IMR-90 (cell line): ENCODE results near the gene BCAT1. TPM values are rescaled to one million over a fixed set of nuclear protein-coding genes. Genes with fewer than 3 reads are reported as not detected.

Source experiments
- ATAC-seq: fragments of 200-7000 bp; cut with Tn5 transposase; 2 replicates; pipeline ENCODE4 v1.9.1; 2020; ENCODE audit warnings: low read depth, mild to moderate bottlenecking, moderate library complexity
- BruUV-seq: library from RNA; stranded (reverse); fragments of 400-500 nt; replicated peaks from 2 replicates; lab custom pipeline; 2021; lab: Mats Ljungman, UMichigan
- CTCF ChIA-PET: fragments of 300-600 bp; formaldehyde crosslinking; extraction: SDS; loops from one replicate; lab custom pipeline; 2021; ENCODE audit warnings: antibody characterized with exemption; lab: Yijun Ruan, JAX
- POLR2A ChIA-PET: fragments of 300-600 bp; sonication (Branson Sonifier 250); formaldehyde crosslinking; loops from one replicate; lab custom pipeline; 2022; ENCODE audit warnings: antibody characterized with exemption; ENCODE audit not compliant: unreplicated experiment; lab: Charles Lee
- DNase-seq: peaks from one replicate; pipeline ENCODE4 v3.0.0; 2013
- H2AFZ ChIP-seq: replicated peaks from 2 replicates; pipeline ENCODE3; 2013; ENCODE audit warnings: low read length, mild to moderate bottlenecking; ENCODE audit not compliant: poor library complexity
- H2AK5ac ChIP-seq: 2 replicates; pipeline ENCODE4 v1.6.1; 2013; ENCODE audit warnings: low read depth, low read length, inconsistent platforms
- H2AK9ac ChIP-seq: replicated peaks from 2 replicates; pipeline ENCODE3; 2013; ENCODE audit warnings: mild to moderate bottlenecking, low read depth, low read length, moderate library complexity; ENCODE audit not compliant: poor library complexity
- H2BK120ac ChIP-seq: 2 replicates; pipeline ENCODE4 v1.6.1; 2013; ENCODE audit warnings: low read depth, low read length, inconsistent platforms
- H2BK15ac ChIP-seq: 3 replicates; pipeline ENCODE4 v1.6.1; 2013; ENCODE audit warnings: low read depth, low read length, inconsistent platforms
- H2BK20ac ChIP-seq: 2 replicates; pipeline ENCODE4 v1.6.1; 2013; ENCODE audit warnings: low read depth, mild to moderate bottlenecking, inconsistent platforms, low read length, moderate library complexity
- H2BK5ac ChIP-seq: 2 replicates; pipeline ENCODE4 v1.6.1; 2013; ENCODE audit warnings: mild to moderate bottlenecking, low read depth, low read length, inconsistent platforms; ENCODE audit not compliant: poor library complexity, severe bottlenecking
- H3K14ac ChIP-seq: replicated peaks from 2 replicates; pipeline ENCODE4 v1.6.1; 2013; ENCODE audit warnings: low read depth, low read length, inconsistent platforms
- H3K18ac ChIP-seq: 2 replicates; pipeline ENCODE4 v1.6.1; 2013; ENCODE audit warnings: low read depth, low read length, control low read depth
- H3K23ac ChIP-seq: 2 replicates; pipeline ENCODE4 v1.6.1; 2013; ENCODE audit warnings: low read depth, low read length, inconsistent platforms
- H3K27ac ChIP-seq: 2 replicates; pipeline ENCODE4 v1.5.1; 2013; ENCODE audit warnings: mild to moderate bottlenecking, control low read depth, low read length; ENCODE audit not compliant: insufficient read depth
- H3K27me3 ChIP-seq: 2 replicates; pipeline ENCODE4 v1.6.1; 2013; ENCODE audit warnings: low read length; ENCODE audit not compliant: control insufficient read depth, insufficient read depth
- H3K36me3 ChIP-seq: 2 replicates; pipeline ENCODE4 v1.6.1; 2013; ENCODE audit warnings: low read length, mixed read lengths; ENCODE audit not compliant: control insufficient read depth, insufficient read depth
- H3K4ac ChIP-seq: 2 replicates; pipeline ENCODE4 v1.6.1; 2013; ENCODE audit warnings: low read depth, low read length, inconsistent platforms
- H3K4me1 ChIP-seq: 2 replicates; pipeline ENCODE4 v1.6.1; 2013; ENCODE audit warnings: low read length, mixed read lengths; ENCODE audit not compliant: control insufficient read depth, insufficient read depth
- H3K4me2 ChIP-seq: 2 replicates; pipeline ENCODE4 v1.6.1; 2013; ENCODE audit warnings: low read depth, mild to moderate bottlenecking, control low read depth, low read length, moderate library complexity
- H3K4me3 ChIP-seq: 2 replicates; pipeline ENCODE4 v1.5.1; 2013; ENCODE audit warnings: low read depth, mild to moderate bottlenecking, control low read depth, low read length, moderate library complexity; ENCODE audit not compliant: insufficient read depth
- H3K56ac ChIP-seq: 2 replicates; pipeline ENCODE4 v1.6.1; 2013; ENCODE audit warnings: low read length, inconsistent platforms; ENCODE audit not compliant: insufficient read depth; ENCODE audit errors: extremely low read depth
- H3K79me1 ChIP-seq, 2 experiments: 2 replicates each; pipeline ENCODE4 v1.6.1; 2013; ENCODE audit warnings: low read length in 2 of 2, inconsistent platforms in 1 of 2, low read depth in 1 of 2
- H3K9ac ChIP-seq: 2 replicates; pipeline ENCODE4 v1.6.1; 2013; ENCODE audit warnings: low read depth, low read length, control low read depth
- H3K9me1 ChIP-seq: 2 replicates; pipeline ENCODE4 v1.6.1; 2013; ENCODE audit warnings: low read length, inconsistent platforms; ENCODE audit not compliant: insufficient read depth
- H3K9me3 ChIP-seq: 2 replicates; pipeline ENCODE4 v1.6.1; 2013; ENCODE audit warnings: low read length; ENCODE audit not compliant: control insufficient read depth, insufficient read depth
- H4K20me1 ChIP-seq: 2 replicates; pipeline ENCODE4 v1.6.1; 2013; ENCODE audit warnings: low read length, inconsistent platforms; ENCODE audit not compliant: insufficient read depth
- H4K5ac ChIP-seq: 2 replicates; pipeline ENCODE4 v1.6.1; 2013; ENCODE audit warnings: mild to moderate bottlenecking, low read depth, low read length, control low read depth
- H4K8ac ChIP-seq, 2 experiments: 2 replicates each; pipeline ENCODE4 v1.6.1; 2013; ENCODE audit warnings: low read depth in 2 of 2, low read length in 2 of 2, control low read depth in 1 of 2, inconsistent platforms in 1 of 2
- H4K91ac ChIP-seq: 2 replicates; pipeline ENCODE4 v1.6.1; 2013; ENCODE audit warnings: low read depth, low read length, inconsistent platforms; ENCODE audit not compliant: insufficient read depth
- CEBPB ChIP-seq: IDR thresholded peaks from 2 replicates; pipeline ENCODE4 v1.6.1; 2012; ENCODE audit warnings: low read depth, low read length, improper control_type of control experiment
- CHD1 ChIP-seq: IDR thresholded peaks from 2 replicates; pipeline ENCODE4 v1.6.1; 2012; ENCODE audit warnings: low read depth, low read length, improper control_type of control experiment
- MAZ ChIP-seq: IDR thresholded peaks from 2 replicates; pipeline ENCODE4 v1.6.1; 2012; ENCODE audit warnings: low read depth, mild to moderate bottlenecking, low read length, improper control_type of control experiment, moderate library complexity, borderline replicate concordance
- NFE2L2 ChIP-seq: fragments of 150-350 bp; IDR thresholded peaks from 2 replicates; pipeline ENCODE4 v1.6.1; 2016; ENCODE audit warnings: low read depth, mild to moderate bottlenecking, low read length
- POLR2A ChIP-seq: IDR thresholded peaks from 2 replicates; pipeline ENCODE4 v1.6.1; 2012; ENCODE audit warnings: mild to moderate bottlenecking, low read depth, low read length
- SMC3 ChIP-seq: fragments of 150-350 bp; IDR thresholded peaks from 2 replicates; pipeline ENCODE4 v1.6.1; 2016; ENCODE audit warnings: low read depth, mild to moderate bottlenecking, antibody characterized with exemption, low read length, moderate library complexity
- USF2 ChIP-seq: fragments of 150-350 bp; IDR thresholded peaks from 2 replicates; pipeline ENCODE4 v1.6.1; 2017; ENCODE audit warnings: mild to moderate bottlenecking, antibody characterized with exemption, low read length, low read depth
- WGBS, 2 experiments: methylation state at CpG; one replicate each; pipeline versions ENCODE4 v1.1.5 to v1.1.7; 2013; ENCODE audit warnings: missing lambda C conversion rate in 2 of 2; ENCODE audit not compliant: insufficient read length in 1 of 2; ENCODE audit errors: extremely low coverage in 2 of 2; 5-methylcytosine and 5-hydroxymethylcytosine counted together
- dilution Hi-C: fragments of 300-500 bp; cut with HindIII; formaldehyde crosslinking; loops from one replicate; pipeline ENCODE4 v1.14.3; 2018; ENCODE audit warnings: low sequenced_read_pairs; ENCODE audit not compliant: unreplicated experiment
- in situ Hi-C: fragments of 300-500 bp; cut with MboI; formaldehyde crosslinking; loops from 3 replicates; pipeline ENCODE4 v1.14.3; 2019; ENCODE audit warnings: low sequenced_read_pairs, inconsistent platforms, mixed read lengths
- intact Hi-C: fragments of 100-400 bp; cut with micrococcal nuclease; formaldehyde crosslinking; loops from 2 replicates; pipeline ENCODE4 v1.10.0; 2022
- polyA plus RNA-seq, 3 experiments: library from polyadenylated mRNA; depleted of rRNA; stranded (reverse); fragments of >200 nt; gene quantifications; 2 replicates each; pipeline ENCODE4 v1.2.3, GENCODE V29; 2012; ENCODE audit warnings: low replicate concordance in 1 of 3
- total RNA-seq: library from RNA; depleted of rRNA; stranded (reverse); fragments of >200 nt; gene quantifications from 2 replicates; pipeline ENCODE4 v1.2.3, GENCODE V29; 2012

Gene BCAT1
- total and polyA plus RNA-seq, 2 of the 4 experiments (the other 2 are of a cell fraction): 30.4 to 683 TPM

- H3K36me3 ChIP-seq: no peaks in the 10 kb centered on the region
- no peak overlapping the region for H3K4me2 ChIP-seq
- ChIA-PET CTCF (no interaction called here), POLR2A (interaction anchor here (0.8 kb wide), 1 partner anchor 9 kb away, joined by 5 read pairs; no protein-coding TSS in a partner anchor)
- no peaks in the 10 kb centered on the region for H3K9me3 ChIP-seq
- no peak overlapping the region for H3K23ac ChIP-seq
- H2BK15ac ChIP-seq: no peak overlapping the region
- H4K8ac ChIP-seq: no peak overlapping the region
- no peak overlapping the region for H2BK120ac ChIP-seq
- H3K18ac ChIP-seq: no peak overlapping the region
- H2AK5ac ChIP-seq: no peak overlapping the region
- dilution Hi-C loops: no loop called here
- H2BK20ac ChIP-seq: no peak overlapping the region
- WGBS, 2 experiments: no CpG with 5 or more reads among the region's 18 CpGs
- H2AFZ ChIP-seq: no peak overlapping the region
- in situ Hi-C loops: no loop called here
- no peak overlapping the region for H2AK9ac ChIP-seq
- BruUV-seq: no TSS peak
- DNase-seq: no peak
- no peaks in the 10 kb centered on the region for H4K20me1 ChIP-seq
- no peak for TF ChIP-seq NFE2L2
- TF ChIP-seq POLR2A: no peak
- no peak for TF ChIP-seq CEBPB
- TF ChIP-seq CHD1: no peak
- TF ChIP-seq SMC3: no peak
- no peak for TF ChIP-seq MAZ
- TF ChIP-seq USF2: no peak
- no peaks in the 10 kb centered on the region for H3K4me1 ChIP-seq
- H3K79me1 ChIP-seq: no peaks in the 10 kb centered on the region
- H3K56ac ChIP-seq: no peak overlapping the region
- H3K27me3 ChIP-seq: no peaks in the 10 kb centered on the region
- no peak overlapping the region for H3K27ac ChIP-seq
- H4K91ac ChIP-seq: no peak overlapping the region
- H4K5ac ChIP-seq: no peak overlapping the region
- H3K9me1 ChIP-seq: peaks cover 5% of the 10 kb centered on the region; the same call in 1 of the 2 replicates
- intact Hi-C loops: no loop called here
- H2BK5ac ChIP-seq: no peak overlapping the region
- H3K4ac ChIP-seq: no peak overlapping the region
- no peak overlapping the region for H3K9ac ChIP-seq
- ATAC-seq: no peak
- H3K4me3 ChIP-seq: no peak overlapping the region
- no peak overlapping the region for H3K14ac ChIP-seq
These were observed 7.0 kb upstream of the BCAT1 start for GRCh38 chr12:24955853-24956252.
